Right atrium auricular region (tissue), 2 donors: Measurements from ENCODE around the gene TACC3. TPM values are rescaled to one million over a fixed set of nuclear protein-coding genes. Genes with fewer than 3 reads are reported as not detected.

Source experiments
- DNase-seq: peaks from one replicate; pipeline ENCODE4 v3.0.0-alpha.2; 2019; ENCODE audit warnings: low spot score
- H3K27ac ChIP-seq, 2 donors: fragments of 200-600 bp; sonication (generic); 1 replicate in 1 of 2; 2 replicates in 1 of 2; pipeline ENCODE4 v1.5.1; 2016 to 2019
- H3K27me3 ChIP-seq, 2 donors: fragments of 200-600 bp; sonication (generic); one replicate each; pipeline versions ENCODE4 v1.5.1 to v1.6.0; 2017 to 2019
- H3K36me3 ChIP-seq: fragments of 200-600 bp; sonication (generic); one replicate; pipeline ENCODE4 v1.5.1; 2016
- H3K4me1 ChIP-seq, 2 donors: fragments of 200-600 bp; sonication (generic); one replicate each; pipeline versions ENCODE4 v1.5.1 to v1.6.0; 2017 to 2019
- H3K4me3 ChIP-seq, 2 donors: fragments of 200-600 bp; sonication (generic); 1 replicate in 1 of 2; 2 replicates in 1 of 2; pipeline ENCODE4 v1.5.1; 2017 to 2019; ENCODE audit warnings: mild to moderate bottlenecking in 1 of 2, moderate library complexity in 1 of 2
- H3K9me3 ChIP-seq, 2 donors: fragments of 200-600 bp; sonication (generic); one replicate each; pipeline ENCODE4 v1.5.1; 2019
- CTCF ChIP-seq, 2 donors: fragments of 200-600 bp; sonication (generic); IDR thresholded peaks; one replicate each; pipeline ENCODE4 v1.5.1; 2019; ENCODE audit warnings: antibody characterized with exemption in 2 of 2
- total RNA-seq, 2 donors: library from RNA; depleted of rRNA; stranded (reverse); fragments of >200 nt; gene quantifications; one replicate each; pipeline ENCODE4 v1.1.0, GENCODE V29; 2016

The TACC3 gene
- total RNA-seq, 2 donors from 2014 or later: 3.7 to 5.3 TPM

GRCh38 chr4:1725521-1725920, 4.2 kb downstream of the TACC3 start:
- no peak overlapping the region for H3K4me3 ChIP-seq
- no peak for DNase-seq
- no peak overlapping the region for H3K27ac ChIP-seq
- no peaks in the 10 kb centered on the region for H3K9me3 ChIP-seq
- no peak for TF ChIP-seq CTCF (IDR thresholded peaks at IDR 0.05)
- peaks cover 0 to 53% of the 10 kb centered on the region in 2 donors for H3K4me1 ChIP-seq
- no peaks in the 10 kb centered on the region for H3K27me3 ChIP-seq
- no peaks in the 10 kb centered on the region for H3K36me3 ChIP-seq

- peak; percentile 95 for DNase-seq
- H3K4me3 ChIP-seq: no peak overlapping the region
- no peaks in the 10 kb centered on the region for H3K36me3 ChIP-seq
- peak overlapping the region; percentile 34 to 62 for H3K27ac ChIP-seq
- no peaks in the 10 kb centered on the region for H3K27me3 ChIP-seq
- peaks cover 0 to 52% of the 10 kb centered on the region in 2 donors for H3K4me1 ChIP-seq
- no peaks in the 10 kb centered on the region for H3K9me3 ChIP-seq
- TF ChIP-seq CTCF (IDR thresholded peaks at IDR 0.05): peak; percentile 94 to 99
These were observed 5.0 kb downstream of the TACC3 start for GRCh38 chr4:1726146-1726934.

- peaks cover 0 to 42% of the 10 kb centered on the region in 2 donors for H3K4me1 ChIP-seq
These were observed 6.1 kb downstream of the TACC3 start for GRCh38 chr4:1727117-1728031.

GRCh38 chr4:1728061-1728980, 7.0 kb downstream of the TACC3 start:
- H3K4me3 ChIP-seq: peak overlapping the region in 1 of 2 donors; percentile 27
- DNase-seq: no peak
- H3K27me3 ChIP-seq: no peaks in the 10 kb centered on the region
- H3K27ac ChIP-seq: peak overlapping the region; percentile 34 to 62
- H3K9me3 ChIP-seq: no peaks in the 10 kb centered on the region
- H3K4me1 ChIP-seq: peaks cover 0 to 39% of the 10 kb centered on the region in 2 donors
- peaks cover 6% of the 10 kb centered on the region for H3K36me3 ChIP-seq
- no peak for TF ChIP-seq CTCF (IDR thresholded peaks at IDR 0.05)

More at GRCh38 chr4:1727117-1728031, 6.1 kb downstream of the TACC3 start:
- peak overlapping the region in 1 of 2 donors; percentile 27 for H3K4me3 ChIP-seq
- H3K36me3 ChIP-seq: peaks cover 2% of the 10 kb centered on the region
- no peaks in the 10 kb centered on the region for H3K9me3 ChIP-seq
- H3K27me3 ChIP-seq: no peaks in the 10 kb centered on the region
- DNase-seq: peak; percentile 82
- peak overlapping the region; percentile 34 to 62 for H3K27ac ChIP-seq
- TF ChIP-seq CTCF (IDR thresholded peaks at IDR 0.05): no peak

- DNase-seq: no peak
- no peaks in the 10 kb centered on the region for H3K9me3 ChIP-seq
These were observed 9.3 kb downstream of the TACC3 start for GRCh38 chr4:1730532-1731135.

More at GRCh38 chr4:1730532-1731135, 9.3 kb downstream of the TACC3 start:
- peaks cover 0 to 39% of the 10 kb centered on the region in 2 donors for H3K4me1 ChIP-seq
- no peak overlapping the region for H3K27ac ChIP-seq
- H3K36me3 ChIP-seq: peaks cover 6% of the 10 kb centered on the region
- no peak overlapping the region for H3K4me3 ChIP-seq
- no peaks in the 10 kb centered on the region for H3K27me3 ChIP-seq
- no peak for TF ChIP-seq CTCF (IDR thresholded peaks at IDR 0.05)
